Mucosa of stomach (tissue), 1 donor: ENCODE measurements around the gene RAB40A.

Experiments
- H3K27me3 ChIP-seq: one replicate; pipeline ENCODE4 v1.7.0; 2013; ENCODE audit warnings: mild to moderate bottlenecking, low read length; ENCODE audit not compliant: control insufficient read depth, insufficient read depth
- H3K36me3 ChIP-seq: one replicate; pipeline ENCODE4 v1.7.0; 2013; ENCODE audit warnings: low read length; ENCODE audit not compliant: control insufficient read depth, insufficient read depth
- H3K4me1 ChIP-seq: one replicate; pipeline ENCODE4 v1.7.0; 2013; ENCODE audit warnings: mild to moderate bottlenecking, low read length; ENCODE audit not compliant: control insufficient read depth, insufficient read depth
- H3K4me3 ChIP-seq: one replicate; pipeline ENCODE4 v1.7.0; 2013; ENCODE audit warnings: low read length
- H3K9ac ChIP-seq: one replicate; pipeline ENCODE4 v1.7.0; 2013; ENCODE audit warnings: mild to moderate bottlenecking, low read length, moderate library complexity
- H3K9me3 ChIP-seq: one replicate; pipeline ENCODE4 v1.7.0; 2013; ENCODE audit warnings: mild to moderate bottlenecking, low read length, moderate library complexity; ENCODE audit not compliant: control insufficient read depth
- donor health status: Pancreatic carcinoma.

The RAB40A gene

DNA sequence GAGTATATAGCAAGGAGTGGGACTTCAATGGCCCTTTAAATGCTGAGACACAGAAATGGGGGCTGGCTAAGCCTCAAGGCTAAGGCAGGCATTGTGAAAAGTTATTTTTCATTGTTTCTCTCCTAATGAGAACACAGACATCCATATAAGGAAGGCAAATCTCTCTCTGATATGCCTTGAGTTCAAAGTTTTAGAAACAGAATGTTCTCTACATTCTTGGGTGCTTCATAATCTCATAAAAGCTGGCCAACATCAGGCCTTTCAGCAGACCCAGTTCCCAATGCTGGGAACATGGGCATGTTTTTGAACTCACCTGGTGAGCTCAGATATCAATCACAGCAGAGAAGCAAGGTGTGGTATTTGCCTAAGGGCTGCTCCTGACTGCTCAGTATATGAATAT, 19.4 kb upstream of the RAB40A start:
- no peak overlapping the region for H3K4me3 ChIP-seq
- H3K27me3 ChIP-seq, result no peaks in the 10 kb centered on the region
- H3K9ac ChIP-seq, result no peak overlapping the region
- H3K36me3 ChIP-seq, result no peaks in the 10 kb centered on the region
- no peaks in the 10 kb centered on the region for H3K9me3 ChIP-seq
- H3K4me1 ChIP-seq, result no peaks in the 10 kb centered on the region

DNA sequence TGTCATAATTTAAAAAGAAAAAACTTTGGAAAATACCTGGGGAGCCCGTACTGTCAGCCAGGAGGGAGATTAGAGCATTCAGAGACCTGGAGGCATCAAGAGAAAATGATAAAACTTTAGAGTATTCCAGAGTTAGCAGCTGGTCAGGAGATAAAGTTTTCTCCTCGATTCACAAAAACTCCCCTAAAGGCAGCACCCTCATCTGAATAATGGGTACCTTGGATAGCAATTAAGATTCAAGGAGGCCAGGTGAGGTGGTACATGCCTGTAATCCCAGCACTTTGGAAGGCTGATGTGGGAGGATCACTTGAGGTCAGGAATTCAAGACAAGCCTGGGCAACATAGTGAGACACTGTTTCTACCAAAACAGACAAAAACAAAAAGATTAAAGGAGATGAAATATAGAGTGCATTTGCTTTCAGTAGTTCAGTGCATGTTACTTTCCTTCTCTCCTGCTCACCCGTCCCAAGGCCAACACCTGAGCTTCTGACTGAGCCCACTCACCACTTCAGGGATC, 18.6 kb upstream of the RAB40A start:
- Histone ChIP-seq H3K4me3 (no peak overlapping the region), H3K4me1 (no peaks in the 10 kb centered on the region), H3K36me3 (no peaks in the 10 kb centered on the region), H3K9me3 (no peaks in the 10 kb centered on the region), H3K27me3 (no peaks in the 10 kb centered on the region), H3K9ac (no peak overlapping the region)

DNA sequence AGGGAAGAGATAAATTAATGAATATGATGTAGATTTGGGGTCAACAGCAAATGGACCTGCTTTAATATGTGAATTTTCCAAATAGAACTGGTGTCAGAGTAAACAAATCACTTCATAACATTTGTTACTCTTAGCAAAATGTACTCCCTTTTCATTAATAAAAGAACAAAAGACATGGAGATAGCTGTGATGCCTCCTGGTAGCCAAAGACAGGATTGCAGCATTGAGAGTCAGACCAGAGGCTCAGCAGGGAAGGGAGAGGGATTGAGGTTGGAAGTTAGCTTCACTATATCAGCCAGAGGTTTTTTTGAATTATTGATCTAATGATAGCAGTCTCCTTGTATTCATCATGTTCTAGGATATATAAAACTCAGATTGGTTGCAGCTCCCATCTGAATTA, 17.4 kb upstream of the RAB40A start:
- H3K4me1 ChIP-seq, result no peaks in the 10 kb centered on the region
- no peaks in the 10 kb centered on the region for H3K9me3 ChIP-seq
- no peak overlapping the region for H3K9ac ChIP-seq
- no peaks in the 10 kb centered on the region for H3K27me3 ChIP-seq
- H3K4me3 ChIP-seq, result no peak overlapping the region
- H3K36me3 ChIP-seq, result no peaks in the 10 kb centered on the region

DNA sequence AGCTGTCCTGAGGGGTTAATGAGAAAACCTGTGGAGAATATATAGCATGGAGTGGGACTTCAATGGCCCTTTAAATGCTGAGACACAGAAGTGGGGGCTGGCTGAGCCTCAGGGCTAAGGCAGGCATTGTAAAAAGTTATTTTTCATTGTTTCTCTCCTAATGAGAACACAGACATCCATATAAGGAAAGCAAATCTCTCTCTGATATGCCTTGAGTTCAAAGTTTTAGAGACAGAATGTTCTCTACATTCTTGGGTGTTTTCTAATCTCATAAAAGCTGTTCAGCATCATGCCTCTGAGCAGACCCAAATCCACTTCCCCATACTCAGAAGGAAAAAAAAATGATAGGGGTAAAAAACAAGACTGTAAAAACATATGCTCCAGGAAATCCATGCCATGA, 16.8 kb upstream of the RAB40A start:
- no peaks in the 10 kb centered on the region for H3K4me1 ChIP-seq
- H3K9me3 ChIP-seq, result no peaks in the 10 kb centered on the region
- H3K36me3 ChIP-seq, result no peaks in the 10 kb centered on the region
- no peak overlapping the region for H3K4me3 ChIP-seq
- no peak overlapping the region for H3K9ac ChIP-seq
- H3K27me3 ChIP-seq, result no peaks in the 10 kb centered on the region

DNA sequence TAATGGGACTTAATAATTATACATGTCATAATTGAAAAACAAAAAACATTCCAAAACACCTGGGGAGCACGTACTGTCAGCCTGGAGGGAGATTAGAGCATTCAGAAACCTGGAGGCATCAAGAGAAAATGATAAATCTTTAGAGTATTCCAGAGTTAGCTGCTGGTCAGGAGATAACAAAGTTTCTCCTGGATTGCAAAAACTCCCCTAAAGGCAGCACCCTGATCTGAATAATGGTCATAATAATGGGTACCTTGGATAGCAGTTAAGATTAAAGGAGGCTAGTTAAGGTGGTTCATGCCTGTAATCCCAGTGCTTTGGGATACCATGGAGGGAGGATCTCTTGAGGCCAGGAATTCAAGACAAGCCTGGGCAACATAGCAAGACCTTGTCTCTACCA, 15.9 kb upstream of the RAB40A start:
- no peaks in the 10 kb centered on the region for H3K36me3 ChIP-seq
- no peak overlapping the region for H3K4me3 ChIP-seq
- no peaks in the 10 kb centered on the region for H3K9me3 ChIP-seq
- H3K27me3 ChIP-seq, result no peaks in the 10 kb centered on the region
- no peak overlapping the region for H3K9ac ChIP-seq
- H3K4me1 ChIP-seq, result no peaks in the 10 kb centered on the region

DNA sequence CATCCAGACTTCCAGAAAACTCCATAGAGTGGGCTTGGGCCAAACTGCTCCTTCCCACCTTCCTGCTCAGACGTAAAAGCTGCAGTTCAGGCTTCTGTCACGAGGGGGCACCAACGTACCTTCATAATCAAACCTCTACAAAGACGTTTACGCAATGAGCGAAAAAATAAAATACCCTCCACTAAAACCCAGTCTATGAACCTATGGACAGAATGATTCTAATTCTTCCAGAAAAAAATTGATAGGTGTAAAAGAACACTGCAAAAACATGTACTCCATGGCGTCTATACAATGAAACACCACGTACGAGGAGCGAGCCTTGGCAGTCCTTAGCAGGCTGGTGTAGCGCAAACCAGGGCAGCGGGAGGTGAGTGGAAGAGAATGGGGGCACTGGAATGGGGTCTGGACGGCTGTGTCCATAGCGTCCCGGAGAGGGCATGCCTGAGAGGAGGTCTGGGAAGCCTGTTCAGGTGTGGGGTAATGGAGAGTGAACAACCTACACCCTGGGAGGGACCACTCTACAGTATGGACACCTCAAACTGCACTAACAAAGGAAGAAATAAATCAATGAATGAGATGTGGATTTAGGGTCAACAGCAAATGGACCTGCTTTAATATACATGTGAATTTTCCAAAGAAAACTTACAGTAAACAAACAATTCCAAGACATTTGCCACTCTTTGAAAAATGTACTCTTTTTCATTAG, 14.4 kb upstream of the RAB40A start:
- H3K9me3 ChIP-seq, result no peaks in the 10 kb centered on the region

DNA sequence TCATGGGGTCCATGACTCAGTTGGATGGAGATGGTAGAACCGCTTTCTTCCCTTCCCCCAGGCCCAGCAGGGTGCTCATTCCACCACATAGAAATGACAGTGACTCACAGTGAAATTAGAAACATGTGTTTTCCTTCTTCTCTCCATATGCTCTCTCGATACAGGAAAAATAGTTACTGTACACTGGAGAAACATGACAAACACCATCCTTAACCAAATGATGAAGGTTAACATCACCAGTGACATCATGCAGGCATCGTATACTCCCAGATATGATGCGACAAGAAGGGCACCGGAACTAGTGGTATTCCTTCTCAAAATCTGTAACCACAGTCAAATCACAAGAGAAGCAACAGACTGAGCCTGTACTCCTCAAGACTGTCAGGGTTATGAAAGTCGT, 11.7 kb upstream of the RAB40A start:
- Histone ChIP-seq H3K4me3 (no peak overlapping the region), H3K4me1 (no peaks in the 10 kb centered on the region), H3K36me3 (no peaks in the 10 kb centered on the region), H3K27me3 (no peaks in the 10 kb centered on the region), H3K9me3 (no peaks in the 10 kb centered on the region), H3K9ac (no peak overlapping the region)

More for the DNA sequence above, 14.4 kb upstream of the RAB40A start:
- H3K4me1 ChIP-seq, result no peaks in the 10 kb centered on the region
- H3K4me3 ChIP-seq, result no peak overlapping the region
- no peaks in the 10 kb centered on the region for H3K27me3 ChIP-seq
- peak overlapping the region; percentile 27 for H3K9ac ChIP-seq
- H3K36me3 ChIP-seq, result no peaks in the 10 kb centered on the region

DNA sequence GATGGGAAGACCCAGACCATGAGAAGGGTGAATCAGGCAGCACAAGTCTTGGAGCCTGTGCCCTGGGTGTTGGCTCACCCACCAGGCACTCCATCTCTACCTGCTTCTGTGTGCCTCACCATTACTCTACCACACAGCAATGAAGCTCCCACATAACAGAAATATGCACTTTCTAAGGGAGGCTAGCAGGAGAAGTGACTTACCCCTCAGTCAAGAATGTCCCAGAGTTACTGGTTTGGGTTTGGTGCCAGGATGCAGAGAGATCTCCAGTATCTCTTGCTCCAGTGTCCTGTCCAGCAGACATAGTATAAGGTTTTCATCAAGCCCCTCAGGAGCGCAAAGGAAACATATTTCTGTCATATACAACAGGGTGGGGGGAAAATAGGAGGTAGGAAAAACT, 11.3 kb upstream of the RAB40A start:
- Histone ChIP-seq H3K36me3 (no peaks in the 10 kb centered on the region), H3K9ac (no peak overlapping the region), H3K4me3 (no peak overlapping the region), H3K9me3 (no peaks in the 10 kb centered on the region), H3K4me1 (no peaks in the 10 kb centered on the region), H3K27me3 (no peaks in the 10 kb centered on the region)

DNA sequence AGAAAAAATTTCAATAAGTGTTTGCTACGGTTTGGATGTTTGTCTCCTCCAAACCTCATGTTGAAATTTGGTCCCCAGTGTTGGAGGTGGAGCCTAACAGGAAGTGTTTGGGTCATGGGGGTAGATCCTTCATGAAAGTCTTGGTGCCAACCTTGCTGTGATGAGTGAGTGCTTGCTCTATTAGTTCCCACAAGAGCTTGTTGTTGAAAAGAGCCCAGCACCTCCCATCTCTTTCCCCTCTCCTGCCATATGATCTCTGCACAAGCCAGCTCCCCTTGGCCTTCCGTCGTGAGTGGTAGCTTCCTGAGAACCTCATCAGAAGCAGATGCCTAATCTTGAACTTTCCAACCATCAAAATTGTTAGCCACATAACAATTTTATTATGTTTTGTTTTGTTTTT, 10.3 kb upstream of the RAB40A start:
- Histone ChIP-seq H3K9ac (no peak overlapping the region), H3K4me3 (no peak overlapping the region), H3K4me1 (no peaks in the 10 kb centered on the region), H3K9me3 (no peaks in the 10 kb centered on the region), H3K27me3 (no peaks in the 10 kb centered on the region), H3K36me3 (no peaks in the 10 kb centered on the region)

DNA sequence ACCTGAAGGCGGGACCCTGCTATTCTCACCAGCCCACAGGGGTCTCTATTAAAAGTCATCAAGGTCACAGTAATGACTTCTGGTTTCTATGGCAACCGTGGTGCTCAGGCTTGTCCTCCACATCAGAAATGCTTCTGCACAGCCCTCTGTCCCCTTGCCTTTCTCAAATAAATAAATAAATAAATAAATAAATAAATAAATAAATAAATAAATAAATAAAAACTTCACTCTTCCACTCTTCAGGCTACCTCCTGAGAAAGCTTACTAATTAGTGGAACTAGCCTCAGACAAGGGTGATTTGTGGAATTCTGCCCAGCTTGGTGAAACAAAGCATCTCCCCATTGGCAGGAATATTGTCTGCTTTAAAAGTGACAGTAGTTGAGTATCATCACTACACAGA, 5.5 kb upstream of the RAB40A start:
- H3K27me3 ChIP-seq, result no peaks in the 10 kb centered on the region
- no peaks in the 10 kb centered on the region for H3K36me3 ChIP-seq
- no peaks in the 10 kb centered on the region for H3K9me3 ChIP-seq
- no peak overlapping the region for H3K9ac ChIP-seq
- H3K4me1 ChIP-seq, result no peaks in the 10 kb centered on the region
- H3K4me3 ChIP-seq, result no peak overlapping the region

DNA sequence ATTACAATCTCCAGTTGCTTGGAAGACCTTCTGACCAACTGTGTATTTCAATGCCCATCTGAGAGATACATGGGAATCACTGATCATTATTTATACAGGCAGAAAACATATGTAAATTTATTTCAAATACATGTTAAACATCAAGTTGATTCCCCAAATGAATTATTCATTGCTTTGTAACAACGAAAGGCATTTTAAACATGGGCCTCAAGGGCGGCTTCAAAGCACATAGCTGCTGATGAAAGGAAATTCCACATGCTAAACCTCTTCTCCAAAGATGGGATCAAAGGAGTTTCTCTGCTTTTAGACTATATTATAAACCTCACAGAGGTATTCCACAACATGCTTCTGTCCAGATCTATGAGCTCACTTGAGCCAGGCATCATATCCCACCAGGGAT, 4.3 kb upstream of the RAB40A start:
- Histone ChIP-seq H3K4me3 (no peak overlapping the region), H3K9me3 (no peaks in the 10 kb centered on the region), H3K27me3 (no peaks in the 10 kb centered on the region), H3K4me1 (no peaks in the 10 kb centered on the region), H3K9ac (no peak overlapping the region), H3K36me3 (no peaks in the 10 kb centered on the region)

DNA sequence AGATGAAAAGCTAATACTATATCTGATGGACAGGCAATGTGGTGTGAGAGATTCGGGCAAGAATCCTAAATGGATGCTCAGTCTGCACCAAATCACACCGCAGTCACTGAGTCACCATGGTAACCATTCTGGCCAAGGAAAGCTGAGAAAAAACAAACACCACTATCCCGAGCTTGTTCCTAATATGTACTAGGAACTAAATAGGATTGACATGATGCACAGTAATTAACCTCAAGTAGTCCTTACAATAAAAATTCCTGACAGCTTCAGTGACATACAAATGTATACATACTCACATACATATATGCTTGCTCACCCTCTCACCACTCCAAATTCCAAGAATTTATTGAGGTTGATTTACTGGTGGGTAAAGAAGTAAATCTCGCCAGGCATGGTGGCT, 1.1 kb upstream of the RAB40A start:
- no peaks in the 10 kb centered on the region for H3K9me3 ChIP-seq
- H3K36me3 ChIP-seq, result no peaks in the 10 kb centered on the region

DNA sequence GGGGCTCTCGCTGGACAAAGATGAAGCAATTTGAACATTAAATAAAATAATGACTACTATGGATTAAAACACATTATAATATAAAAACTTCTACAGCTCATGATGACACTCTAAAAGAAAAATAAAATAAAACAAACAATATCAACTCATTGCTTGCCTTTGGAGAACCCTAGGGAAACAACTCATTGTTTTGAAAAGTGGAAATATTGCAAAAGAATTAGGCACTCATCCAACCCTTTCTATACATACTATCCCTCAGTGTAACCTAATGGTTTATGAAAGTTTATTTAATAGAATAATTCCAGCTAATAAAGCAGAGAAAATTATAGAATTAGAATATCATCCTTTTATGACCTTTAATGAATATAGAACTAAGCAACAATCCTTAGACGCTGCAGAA, 718 bp downstream of the RAB40A start:
- no peaks in the 10 kb centered on the region for H3K4me1 ChIP-seq
- H3K36me3 ChIP-seq, result no peaks in the 10 kb centered on the region
- no peaks in the 10 kb centered on the region for H3K27me3 ChIP-seq
- H3K9me3 ChIP-seq, result no peaks in the 10 kb centered on the region
- H3K9ac ChIP-seq, result no peak overlapping the region
- H3K4me3 ChIP-seq, result no peak overlapping the region

More for the DNA sequence above, 1.1 kb upstream of the RAB40A start:
- Histone ChIP-seq H3K9ac (no peak overlapping the region), H3K4me3 (no peak overlapping the region), H3K27me3 (no peaks in the 10 kb centered on the region), H3K4me1 (no peaks in the 10 kb centered on the region)
